Mesendoderm (in vitro differentiated cells): Measurements from ENCODE around the gene DYSF.
A peak's percentile ranks its signal among the peaks of the same experiment; 100 is the strongest.

Experiments
- DNase-seq: peaks from one replicate; pipeline ENCODE4 v3.0.0; 2013
- H2AK5ac ChIP-seq: 2 replicates; pipeline ENCODE4 v1.6.1; 2013; ENCODE audit warnings: low read length, inconsistent platforms
- H2BK120ac ChIP-seq: 2 replicates; pipeline ENCODE4 v1.6.1; 2013; ENCODE audit warnings: low read depth, mild to moderate bottlenecking, low read length, moderate library complexity, mixed read lengths
- H2BK15ac ChIP-seq: replicated peaks from 2 replicates; pipeline ENCODE4 v1.6.1; 2013; ENCODE audit warnings: low read depth, mild to moderate bottlenecking, moderate library complexity
- H2BK5ac ChIP-seq: 2 replicates; pipeline ENCODE4 v1.6.1; 2013; ENCODE audit warnings: low read length, inconsistent platforms
- H3K18ac ChIP-seq: 2 replicates; pipeline ENCODE4 v1.6.1; 2013; ENCODE audit warnings: mild to moderate bottlenecking, low read length, mixed read lengths
- H3K23ac ChIP-seq: one replicate; pipeline ENCODE4 v1.6.1; 2013; ENCODE audit warnings: low read length
- H3K27ac ChIP-seq: 2 replicates; pipeline ENCODE4 v1.5.1; 2013; ENCODE audit warnings: low read depth, mild to moderate bottlenecking, inconsistent platforms, low read length, moderate library complexity
- H3K27me3 ChIP-seq: 2 replicates; pipeline ENCODE4 v1.6.1; 2013; ENCODE audit warnings: low read length, control low read depth, mild to moderate bottlenecking, inconsistent platforms; ENCODE audit not compliant: insufficient read depth, poor library complexity
- H3K36me3 ChIP-seq: 2 replicates; pipeline ENCODE4 v1.6.1; 2013; ENCODE audit warnings: low read length, inconsistent platforms; ENCODE audit not compliant: control insufficient read depth, insufficient read depth
- H3K4ac ChIP-seq: one replicate; pipeline ENCODE4 v1.6.1; 2013; ENCODE audit warnings: low read depth, mild to moderate bottlenecking, low read length, moderate library complexity
- H3K4me1 ChIP-seq: 2 replicates; pipeline ENCODE4 v1.6.1; 2013; ENCODE audit warnings: low read depth, low read length, inconsistent platforms; ENCODE audit not compliant: control insufficient read depth
- H3K4me2 ChIP-seq: 2 replicates; pipeline ENCODE4 v1.6.1; 2013; ENCODE audit warnings: low read length
- H3K4me3 ChIP-seq: 2 replicates; pipeline ENCODE4 v1.5.1; 2013; ENCODE audit warnings: mild to moderate bottlenecking, low read length
- H3K56ac ChIP-seq: one replicate; pipeline ENCODE4 v1.6.1; 2013; ENCODE audit warnings: low read length
- H3K79me1 ChIP-seq: 2 replicates; pipeline ENCODE4 v1.6.1; 2013; ENCODE audit warnings: low read length, inconsistent platforms
- H3K79me2 ChIP-seq: 2 replicates; pipeline ENCODE4 v1.6.1; 2013; ENCODE audit warnings: mild to moderate bottlenecking, low read length; ENCODE audit not compliant: control insufficient read depth, insufficient read depth
- H3K9ac ChIP-seq: 2 replicates; pipeline ENCODE4 v1.6.1; 2013; ENCODE audit warnings: low read length, inconsistent platforms
- H4K5ac ChIP-seq: one replicate; pipeline ENCODE4 v1.6.1; 2013; ENCODE audit warnings: low read length
- H4K8ac ChIP-seq: one replicate; pipeline ENCODE4 v1.6.1; 2013; ENCODE audit warnings: low read depth, mild to moderate bottlenecking, control low read depth, low read length, moderate library complexity
- WGBS: extraction: QIAGEN DNeasy Blood & Tissue Kit; methylation state at CpG from one replicate; pipeline ENCODE4 v1.1.7; 2013; ENCODE audit warnings: low lambda C conversion rate, missing lambda C conversion rate; ENCODE audit not compliant: insufficient coverage; ENCODE audit errors: extremely low coverage; 5-methylcytosine and 5-hydroxymethylcytosine counted together

DYSF gene

DNA sequence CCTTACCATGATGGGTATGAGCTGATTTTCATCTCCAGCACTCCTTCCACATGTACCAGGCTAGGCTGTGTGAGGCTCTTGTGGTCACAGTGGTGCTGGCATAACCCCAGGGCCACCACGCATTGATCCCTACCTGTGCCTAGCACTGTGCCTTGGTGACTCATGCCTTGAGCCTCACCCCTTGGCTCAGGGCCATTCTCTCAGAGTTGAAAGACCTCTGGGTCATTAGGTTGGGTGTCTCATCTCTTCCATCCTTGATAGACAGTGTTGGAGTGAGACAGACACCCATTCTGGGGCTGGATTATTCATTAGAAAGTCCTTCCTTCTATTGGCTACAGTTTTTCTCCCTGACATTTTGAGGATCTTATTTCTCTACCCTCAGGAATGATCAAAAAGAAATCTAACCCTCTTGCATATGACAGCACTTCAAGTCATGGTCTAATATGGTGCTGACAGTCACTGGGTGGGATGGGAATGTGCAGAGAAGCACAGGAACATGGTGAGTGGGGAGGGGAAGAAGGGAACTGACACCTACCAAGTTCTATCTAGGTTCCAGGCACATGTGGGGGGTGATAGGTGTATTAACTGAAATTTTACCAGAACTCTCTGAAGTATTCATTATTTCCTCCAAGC lies 41.3 kb downstream of the DYSF start:
- no peak overlapping the region for H3K27ac ChIP-seq

DNA sequence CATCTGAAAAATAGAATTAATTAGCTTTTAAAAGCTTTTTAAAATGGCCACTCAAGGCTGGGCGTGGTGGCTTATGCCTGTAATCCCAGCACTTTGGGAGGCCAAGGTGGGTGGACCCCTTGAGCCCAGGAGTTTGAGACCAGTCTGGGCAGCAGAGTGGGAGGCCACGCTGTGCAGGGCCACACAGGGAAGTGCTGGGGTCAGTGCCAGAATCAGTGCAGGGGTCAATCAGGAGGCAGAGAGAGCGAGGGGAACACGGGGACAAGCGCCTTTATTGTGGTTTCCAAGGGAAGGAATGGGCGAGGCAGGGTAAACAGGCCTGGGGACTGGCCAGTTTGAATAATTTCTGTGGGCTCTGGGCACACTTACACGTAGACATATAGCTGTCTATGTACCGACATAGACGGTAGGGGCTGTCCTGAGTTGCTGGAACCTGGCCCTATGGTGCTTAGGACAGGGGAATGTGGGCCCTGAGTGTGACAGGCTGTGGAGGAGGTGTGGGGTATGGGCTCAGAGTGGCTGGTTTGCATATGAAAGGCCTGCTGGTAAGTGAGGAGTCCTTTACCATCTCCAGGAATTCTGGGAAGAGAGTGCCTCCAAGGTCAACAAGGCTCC lies 42.9 kb downstream of the DYSF start:
- Histone ChIP-seq H3K79me1 (no peaks in the 10 kb centered on the region), H3K36me3 (no peaks in the 10 kb centered on the region), H3K4ac (no peak overlapping the region), H3K18ac (no peak overlapping the region), H3K4me3 (no peak overlapping the region), H2BK15ac (no peak overlapping the region), H2BK120ac (no peak overlapping the region), H3K4me1 (peaks cover 19% of the 10 kb centered on the region), H4K5ac (no peak overlapping the region), H3K9ac (no peak overlapping the region), H3K56ac (no peak overlapping the region), H3K27ac (no peak overlapping the region), H3K4me2 (no peak overlapping the region), H3K23ac (no peak overlapping the region), H3K27me3 (no peaks in the 10 kb centered on the region), H2AK5ac (no peak overlapping the region), H2BK5ac (no peak overlapping the region), H3K79me2 (no peaks in the 10 kb centered on the region), H4K8ac (no peak overlapping the region)
- WGBS, result no CpG with 5 or more reads among the region's 9 CpGs
- DNase-seq, result peak; percentile 61

More for the DNA sequence above, 41.3 kb downstream of the DYSF start:
- H3K79me1 ChIP-seq, result no peaks in the 10 kb centered on the region
- no peak overlapping the region for H2BK5ac ChIP-seq
- no peak overlapping the region for H3K18ac ChIP-seq
- H3K79me2 ChIP-seq, result no peaks in the 10 kb centered on the region
- no peak overlapping the region for H3K4me3 ChIP-seq
- no peak overlapping the region for H4K5ac ChIP-seq
- H3K56ac ChIP-seq, result no peak overlapping the region
- H2BK120ac ChIP-seq, result no peak overlapping the region
- no peaks in the 10 kb centered on the region for H3K27me3 ChIP-seq
- no peak overlapping the region for H2AK5ac ChIP-seq
- H3K4me1 ChIP-seq, result peaks cover 7% of the 10 kb centered on the region
- no peak for DNase-seq
- no CpG with 5 or more reads among the region's 1 CpG for WGBS
- no peak overlapping the region for H4K8ac ChIP-seq
- no peak overlapping the region for H3K9ac ChIP-seq
- no peaks in the 10 kb centered on the region for H3K36me3 ChIP-seq
- no peak overlapping the region for H3K4me2 ChIP-seq
- H2BK15ac ChIP-seq, result no peak overlapping the region
- no peak overlapping the region for H3K4ac ChIP-seq
- H3K23ac ChIP-seq, result no peak overlapping the region

DNA sequence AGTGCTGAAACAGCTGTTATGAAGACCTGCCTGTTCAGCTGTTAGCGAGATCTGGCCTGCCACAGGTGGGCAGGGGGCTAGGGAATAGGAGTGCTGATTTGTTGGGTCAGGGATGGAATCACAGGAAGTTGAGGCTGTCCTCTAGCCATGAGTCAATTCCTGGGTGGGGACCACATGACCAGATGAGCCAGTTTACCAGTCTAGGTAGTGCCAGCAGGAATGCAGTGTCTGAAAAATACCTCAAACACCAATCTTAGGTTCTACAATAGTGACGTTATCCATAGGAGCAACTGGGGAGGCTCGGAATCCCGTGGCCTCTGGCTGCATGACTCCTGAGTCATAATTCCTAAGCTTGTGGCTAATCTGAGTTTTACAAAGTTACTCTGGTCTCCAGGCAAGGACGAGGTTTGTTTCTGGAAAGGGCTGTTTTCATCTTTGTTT lies 44.9 kb downstream of the DYSF start:
- Histone ChIP-seq H3K79me2 (no peaks in the 10 kb centered on the region), H4K8ac (no peak overlapping the region)
- peak; percentile 55 for DNase-seq

DNA sequence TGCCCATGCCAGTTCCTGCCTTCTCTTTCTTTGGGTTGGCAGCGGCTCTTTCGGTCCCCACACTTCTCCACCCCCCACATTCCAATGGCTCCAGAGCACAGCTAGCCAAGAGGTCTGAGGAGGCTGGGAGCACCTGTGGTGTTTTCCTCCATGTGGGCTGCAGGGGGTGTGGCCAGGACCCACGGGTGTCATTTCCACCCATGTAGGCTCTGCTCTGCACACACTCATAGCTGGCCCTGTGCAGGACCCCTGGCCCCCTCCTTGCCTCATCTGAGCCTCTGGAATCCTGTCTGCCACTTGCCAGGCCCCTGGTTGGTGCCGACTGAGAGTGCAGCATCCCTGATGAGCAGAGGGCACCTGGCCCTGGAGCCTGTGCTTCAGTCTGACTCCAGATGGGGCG lies 46.3 kb downstream of the DYSF start:
- Histone ChIP-seq H2BK120ac (no peak overlapping the region), H3K27ac (no peak overlapping the region)

More for the DNA sequence above, 44.9 kb downstream of the DYSF start:
- H3K36me3 ChIP-seq, result no peaks in the 10 kb centered on the region
- no peak overlapping the region for H2BK120ac ChIP-seq
- peak overlapping the region; percentile 22 for H3K56ac ChIP-seq
- WGBS, result no CpG with 5 or more reads among the region's 5 CpGs
- no peak overlapping the region for H3K4ac ChIP-seq
- no peak overlapping the region for H3K18ac ChIP-seq
- H2BK5ac ChIP-seq, result no peak overlapping the region
- H3K4me1 ChIP-seq, result peaks cover 19% of the 10 kb centered on the region
- no peak overlapping the region for H3K4me2 ChIP-seq
- H3K79me1 ChIP-seq, result no peaks in the 10 kb centered on the region
- no peak overlapping the region for H2BK15ac ChIP-seq
- H3K4me3 ChIP-seq, result no peak overlapping the region
- H3K27ac ChIP-seq, result no peak overlapping the region
- no peak overlapping the region for H4K5ac ChIP-seq
- no peak overlapping the region for H3K9ac ChIP-seq
- H3K27me3 ChIP-seq, result no peaks in the 10 kb centered on the region
- H3K23ac ChIP-seq, result peak overlapping the region; percentile 18
- H2AK5ac ChIP-seq, result peak overlapping the region; percentile 41

DNA sequence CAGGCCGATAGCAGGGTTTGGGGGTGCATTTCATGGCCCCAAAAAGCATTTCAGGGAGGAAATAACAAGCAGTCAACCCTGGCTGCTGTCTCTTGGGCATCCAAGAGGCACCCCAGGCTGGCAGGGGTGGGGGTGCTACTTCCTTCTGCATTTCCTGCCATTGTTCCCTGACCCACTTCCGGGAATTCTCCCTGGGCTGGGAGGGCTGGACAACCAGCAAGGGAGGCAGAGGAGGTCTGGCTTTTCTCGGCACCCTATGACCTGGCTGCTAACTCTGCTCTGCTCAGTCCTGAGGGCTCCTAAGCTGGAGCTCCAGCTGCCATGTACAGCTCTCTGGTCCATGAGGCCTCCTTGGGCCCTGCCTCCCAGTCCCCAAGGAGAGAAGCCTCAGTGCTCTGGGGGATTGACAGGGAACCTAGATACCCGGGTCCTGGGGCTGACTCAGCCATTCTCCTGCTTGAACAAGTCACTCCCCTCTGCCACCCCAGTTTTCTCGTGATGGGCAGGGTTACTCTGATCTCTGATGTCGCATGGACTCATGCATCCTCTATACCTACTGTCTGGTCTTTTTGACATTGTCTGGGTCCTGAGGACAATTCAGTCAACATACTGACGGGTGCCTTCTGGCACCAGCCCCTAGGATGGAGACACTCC lies 47.2 kb downstream of the DYSF start:
- Histone ChIP-seq H3K4ac (peak overlapping the region; percentile 17), H3K27me3 (no peaks in the 10 kb centered on the region), H3K9ac (no peak overlapping the region), H3K4me3 (no peak overlapping the region), H2BK120ac (no peak overlapping the region), H2BK15ac (no peak overlapping the region), H3K79me1 (no peaks in the 10 kb centered on the region), H2AK5ac (no peak overlapping the region), H3K23ac (no peak overlapping the region), H3K79me2 (no peaks in the 10 kb centered on the region), H4K5ac (no peak overlapping the region), H3K4me2 (no peak overlapping the region), H4K8ac (no peak overlapping the region), H2BK5ac (peak overlapping the region; percentile 61), H3K36me3 (no peaks in the 10 kb centered on the region), H3K18ac (peak overlapping the region; percentile 13), H3K56ac (peak overlapping the region; percentile 68), H3K27ac (no peak overlapping the region), H3K4me1 (peaks cover 19% of the 10 kb centered on the region)
- peak; percentile 66 for DNase-seq
- no CpG with 5 or more reads among the region's 7 CpGs for WGBS

More for the DNA sequence above, 46.3 kb downstream of the DYSF start:
- H3K36me3 ChIP-seq, result no peaks in the 10 kb centered on the region
- H3K4me3 ChIP-seq, result no peak overlapping the region
- no peak overlapping the region for H4K5ac ChIP-seq
- H2AK5ac ChIP-seq, result no peak overlapping the region
- no peak overlapping the region for H3K9ac ChIP-seq
- H3K27me3 ChIP-seq, result no peaks in the 10 kb centered on the region
- H3K23ac ChIP-seq, result no peak overlapping the region
- H2BK15ac ChIP-seq, result no peak overlapping the region
- no peaks in the 10 kb centered on the region for H3K79me2 ChIP-seq
- no peak overlapping the region for H3K4ac ChIP-seq
- no peak overlapping the region for H3K18ac ChIP-seq
- no peak for DNase-seq
- H3K56ac ChIP-seq, result peak overlapping the region; percentile 47
- H2BK5ac ChIP-seq, result no peak overlapping the region
- no CpG with 5 or more reads among the region's 5 CpGs for WGBS
- no peaks in the 10 kb centered on the region for H3K79me1 ChIP-seq
- no peak overlapping the region for H4K8ac ChIP-seq
- peaks cover 19% of the 10 kb centered on the region for H3K4me1 ChIP-seq
- H3K4me2 ChIP-seq, result no peak overlapping the region
